HepG2 (cell line): ENCODE data around the gene SIRPB2. TPM values are rescaled to one million over a fixed set of nuclear protein-coding genes. Genes with fewer than 3 reads are reported as not detected.

Experiments
- ATAC-seq: fragments of 200-7000 bp; cut with Tn5 transposase; 3 replicates; pipeline ENCODE4 v1.9.1; 2020; ENCODE audit warnings: mild to moderate bottlenecking, moderate library complexity
- BruUV-seq: library from RNA; stranded (reverse); fragments of 400-500 nt; replicated peaks from 2 replicates; lab custom pipeline; 2021; lab: Mats Ljungman, UMichigan
- CTCF ChIA-PET: fragments of 300-600 bp; formaldehyde crosslinking; extraction: SDS; loops from one replicate; lab custom pipeline; 2021; ENCODE audit warnings: low total read pairs, inconsistent platforms, low intra/inter-chr PET ratio; lab: Yijun Ruan, JAX
- POLR2A ChIA-PET: fragments of 350-600 bp; sonication (Branson Sonifier 250); formaldehyde crosslinking; loops from one replicate; lab custom pipeline; 2020; ENCODE audit warnings: antibody characterized with exemption, inconsistent platforms; lab: Yijun Ruan, JAX
- DNase-seq: peaks from one replicate; pipeline ENCODE4 v3.0.0-alpha.2; 2015; ENCODE audit warnings: low spot score
- FAIRE-seq: peaks from 3 replicates; lab custom pipeline; 2011; peaks lifted over from hg19 to GRCh38; lab: Jason Lieb, UNC
- H2AFZ ChIP-seq: one replicate; pipeline ENCODE4 v1.6.1; 2011; ENCODE audit warnings: low read length, inconsistent platforms
- H3K27ac ChIP-seq: fragments of 300-600 bp; 3 replicates; pipeline ENCODE4 v1.8.0; 2011; ENCODE audit warnings: mixed run types, mild to moderate bottlenecking, mixed read lengths, low read length, inconsistent platforms; ENCODE audit not compliant: insufficient read depth; ENCODE audit errors: extremely low read length
- H3K27me3 ChIP-seq, 2 experiments: fragments of 200-600 bp in 1 of 2; 2 replicates in 1 of 2; 3 replicates in 1 of 2; pipeline versions ENCODE4 v1.6.0 to v1.8.0; 2011; ENCODE audit warnings: low read length in 2 of 2, mild to moderate bottlenecking in 2 of 2, moderate library complexity in 2 of 2, inconsistent platforms in 1 of 2; ENCODE audit not compliant: insufficient read depth in 2 of 2, control insufficient read depth in 1 of 2
- H3K36me3 ChIP-seq, 2 experiments: fragments of 200-600 bp in 1 of 2; replicated peaks in 1 of 2; 2 replicates in 1 of 2; 3 replicates in 1 of 2; pipeline versions ENCODE4 v1.5.1 to v1.8.0; 2011; ENCODE audit warnings: low read length in 2 of 2, inconsistent platforms in 1 of 2; ENCODE audit not compliant: insufficient read depth in 2 of 2, control insufficient read depth in 1 of 2
- H3K4me1 ChIP-seq: 2 replicates; pipeline ENCODE4 v1.5.1; 2012; ENCODE audit warnings: low read length, inconsistent platforms; ENCODE audit not compliant: insufficient read depth
- H3K4me2 ChIP-seq: 2 replicates; pipeline ENCODE4 v1.6.0; 2011; ENCODE audit warnings: low read depth, low read length, inconsistent platforms
- H3K4me3 ChIP-seq, 3 experiments: fragments of 200-600 bp in 1 of 3; sonication (generic), shearing (Covaris generic) in 1 of 3; replicated peaks in 1 of 3; 2 replicates each; pipeline ENCODE4 v1.5.1; 2011 to 2016; ENCODE audit warnings: low read length in 3 of 3, inconsistent platforms in 2 of 3, low read depth in 2 of 3, mild to moderate bottlenecking in 2 of 3, control low read depth in 1 of 3, mixed read lengths in 1 of 3; ENCODE audit not compliant: insufficient read depth in 1 of 3
- H3K79me2 ChIP-seq: one replicate; pipeline ENCODE4 v1.6.1; 2011; ENCODE audit warnings: low read length, inconsistent platforms; ENCODE audit not compliant: insufficient read depth
- H3K9ac ChIP-seq: 2 replicates; pipeline ENCODE4 v1.6.0; 2011; ENCODE audit warnings: mild to moderate bottlenecking, low read depth, low read length, inconsistent platforms; ENCODE audit not compliant: insufficient read depth
- H3K9me3 ChIP-seq: 2 replicates; pipeline ENCODE4 v1.5.1; 2012; ENCODE audit warnings: mild to moderate bottlenecking, low read length
- H4K20me1 ChIP-seq: 2 replicates; pipeline ENCODE4 v1.6.0; 2011; ENCODE audit warnings: inconsistent platforms, mild to moderate bottlenecking, low read length, moderate library complexity; ENCODE audit not compliant: insufficient read depth
- GABPA ChIP-seq, 2 experiments: IDR thresholded peaks; 2 replicates each; pipeline ENCODE4 v1.6.1; 2011 to 2016; ENCODE audit warnings: low read depth in 2 of 2, low read length in 1 of 2, missing biosample characterization in 1 of 2, missing genetic modification characterization in 1 of 2
- KLF9 ChIP-seq: IDR thresholded peaks from 2 replicates; pipeline ENCODE4 v1.6.1; 2016; ENCODE audit warnings: low read depth
- NBN ChIP-seq: fragments of 450-650 bp; conservative IDR thresholded peaks from 2 replicates; pipeline ENCODE4 v1.6.1; 2017
- ZBTB42 ChIP-seq: sonication (generic); formaldehyde crosslinking; IDR thresholded peaks from 2 replicates; pipeline ENCODE4 v1.5.0; 2020; ENCODE audit warnings: mild to moderate bottlenecking, missing genetic modification reagents
- ZNF782 ChIP-seq: sonication (generic); formaldehyde crosslinking; IDR thresholded peaks from 2 replicates; pipeline ENCODE4 v1.4.0; 2020; ENCODE audit warnings: missing genetic modification reagents, mild to moderate bottlenecking, borderline replicate concordance
- WGBS: methylation state at CpG from one replicate; pipeline ENCODE4 v1.1.6; 2017; ENCODE audit warnings: low lambda C conversion rate; 5-methylcytosine and 5-hydroxymethylcytosine counted together
- in situ Hi-C: cut with HindIII; loops from 2 replicates; pipeline ENCODE4 v1.10.0; 2017; ENCODE audit warnings: low pct_unique_long_range_greater_than_20kb; ENCODE audit not compliant: extremely low pct_ligation_motif_present
- intact Hi-C: fragments of 100-400 bp; cut with micrococcal nuclease; formaldehyde crosslinking; loops from one replicate; pipeline ENCODE4 v1.10.0; 2022; ENCODE audit not compliant: unreplicated experiment
- polyA plus RNA-seq, 8 experiments: library from polyadenylated mRNA; depleted of rRNA in 3 of 8; stranded (reverse) in 7 of 8; unstranded in 1 of 8; fragments of >200 nt; fragmentation: Illumina TruSeq in 4 of 8; extraction: Trizol in 4 of 8; gene quantifications; 2 replicates each; pipeline versions ENCODE4 v1.2.1 to v1.2.3, GENCODE V29; 2011 to 2016; ENCODE audit warnings: low read depth in 4 of 8, missing spikeins in 1 of 8, mixed read lengths in 1 of 8; ENCODE audit not compliant: insufficient read depth in 1 of 8
- total RNA-seq, 5 experiments: library from RNA; depleted of rRNA; stranded (reverse); fragments of >200 nt; fragmentation: Illumina TruSeq; extraction: Trizol; gene quantifications; 2 replicates each; pipeline ENCODE4 v1.2.3, GENCODE V29; 2016; ENCODE audit warnings: low read depth in 1 of 5
- TF ChIP-seq, protein P1 (sequence below): IDR thresholded peaks from 2 replicates; pipeline ENCODE4 v1.4.0; 2020; ENCODE audit warnings: mild to moderate bottlenecking, missing genetic modification reagents
- TF ChIP-seq, protein P2 (sequence below): sonication (generic); formaldehyde crosslinking; IDR thresholded peaks from 2 replicates; pipeline ENCODE4 v1.4.0; 2020; ENCODE audit warnings: missing genetic modification reagents

Gene SIRPB2
- total and polyA plus RNA-seq, 2 of the 13 experiments (the other 11 are each of a cell fraction or from before 2014, with no cell fraction given): not detected

DNA sequence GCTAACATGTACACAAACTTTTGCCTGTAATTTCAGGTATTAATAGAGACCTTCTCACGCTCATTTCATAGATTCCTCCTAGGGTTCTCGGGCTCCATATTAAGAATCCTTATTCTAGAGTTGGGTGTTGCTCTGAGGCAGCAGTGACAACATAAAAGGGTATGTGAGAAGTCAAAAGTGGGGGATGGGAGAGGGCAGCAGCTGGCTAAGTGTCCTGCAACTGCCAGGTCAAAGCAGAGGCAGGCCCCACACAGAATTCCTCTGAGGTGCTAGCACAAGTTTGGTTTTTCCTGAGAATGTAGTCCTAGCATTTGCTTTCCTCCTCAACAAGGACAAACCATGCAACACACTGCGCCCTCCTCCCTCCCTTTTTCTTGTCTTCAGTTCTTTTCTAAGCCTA lies 29.2 kb downstream of the SIRPB2 start:
- in situ Hi-C loops (no loop called here), intact Hi-C loops (no loop called here)
- Histone ChIP-seq H3K4me2 (no peak overlapping the region), H3K27me3 (no peaks in the 10 kb centered on the region; a peak in 1 of 5 replicates), H3K9me3 (no peaks in the 10 kb centered on the region), H2AFZ (no peak overlapping the region), H3K4me3 (no peak overlapping the region), H3K79me2 (peaks cover 58% of the 10 kb centered on the region), H3K27ac (no peak overlapping the region), H3K9ac (no peak overlapping the region), H4K20me1 (peaks cover 16% of the 10 kb centered on the region), H3K4me1 (peaks cover 28% of the 10 kb centered on the region)
- CTCF ChIA-PET: no interaction called here
- DNase-seq (no peak), ATAC-seq (no peak), FAIRE-seq (no peak)
- 96% methylated on average over 3 of the region's 3 CpGs for WGBS
- BruUV-seq: no TSS peak
- POLR2A ChIA-PET: no interaction called here
- TF ChIP-seq, protein P1, sequence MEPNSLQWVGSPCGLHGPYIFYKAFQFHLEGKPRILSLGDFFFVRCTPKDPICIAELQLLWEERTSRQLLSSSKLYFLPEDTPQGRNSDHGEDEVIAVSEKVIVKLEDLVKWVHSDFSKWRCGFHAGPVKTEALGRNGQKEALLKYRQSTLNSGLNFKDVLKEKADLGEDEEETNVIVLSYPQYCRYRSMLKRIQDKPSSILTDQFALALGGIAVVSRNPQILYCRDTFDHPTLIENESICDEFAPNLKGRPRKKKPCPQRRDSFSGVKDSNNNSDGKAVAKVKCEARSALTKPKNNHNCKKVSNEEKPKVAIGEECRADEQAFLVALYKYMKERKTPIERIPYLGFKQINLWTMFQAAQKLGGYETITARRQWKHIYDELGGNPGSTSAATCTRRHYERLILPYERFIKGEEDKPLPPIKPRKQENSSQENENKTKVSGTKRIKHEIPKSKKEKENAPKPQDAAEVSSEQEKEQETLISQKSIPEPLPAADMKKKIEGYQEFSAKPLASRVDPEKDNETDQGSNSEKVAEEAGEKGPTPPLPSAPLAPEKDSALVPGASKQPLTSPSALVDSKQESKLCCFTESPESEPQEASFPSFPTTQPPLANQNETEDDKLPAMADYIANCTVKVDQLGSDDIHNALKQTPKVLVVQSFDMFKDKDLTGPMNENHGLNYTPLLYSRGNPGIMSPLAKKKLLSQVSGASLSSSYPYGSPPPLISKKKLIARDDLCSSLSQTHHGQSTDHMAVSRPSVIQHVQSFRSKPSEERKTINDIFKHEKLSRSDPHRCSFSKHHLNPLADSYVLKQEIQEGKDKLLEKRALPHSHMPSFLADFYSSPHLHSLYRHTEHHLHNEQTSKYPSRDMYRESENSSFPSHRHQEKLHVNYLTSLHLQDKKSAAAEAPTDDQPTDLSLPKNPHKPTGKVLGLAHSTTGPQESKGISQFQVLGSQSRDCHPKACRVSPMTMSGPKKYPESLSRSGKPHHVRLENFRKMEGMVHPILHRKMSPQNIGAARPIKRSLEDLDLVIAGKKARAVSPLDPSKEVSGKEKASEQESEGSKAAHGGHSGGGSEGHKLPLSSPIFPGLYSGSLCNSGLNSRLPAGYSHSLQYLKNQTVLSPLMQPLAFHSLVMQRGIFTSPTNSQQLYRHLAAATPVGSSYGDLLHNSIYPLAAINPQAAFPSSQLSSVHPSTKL (CRISPR knock-in tag): no peak
- TF ChIP-seq KLF9 (CRISPR knock-in tag) (no peak), ZBTB42 (CRISPR knock-in tag) (no peak), GABPA (IDR thresholded peaks at IDR 0.05; ENCODE audit: low read depth, low read length) (no peak), GABPA (CRISPR knock-in tag; IDR thresholded peaks at IDR 0.05; ENCODE audit: low read depth) (no peak), ZNF782 (CRISPR knock-in tag) (no peak), NBN (no peak)
- TF ChIP-seq, protein P2, sequence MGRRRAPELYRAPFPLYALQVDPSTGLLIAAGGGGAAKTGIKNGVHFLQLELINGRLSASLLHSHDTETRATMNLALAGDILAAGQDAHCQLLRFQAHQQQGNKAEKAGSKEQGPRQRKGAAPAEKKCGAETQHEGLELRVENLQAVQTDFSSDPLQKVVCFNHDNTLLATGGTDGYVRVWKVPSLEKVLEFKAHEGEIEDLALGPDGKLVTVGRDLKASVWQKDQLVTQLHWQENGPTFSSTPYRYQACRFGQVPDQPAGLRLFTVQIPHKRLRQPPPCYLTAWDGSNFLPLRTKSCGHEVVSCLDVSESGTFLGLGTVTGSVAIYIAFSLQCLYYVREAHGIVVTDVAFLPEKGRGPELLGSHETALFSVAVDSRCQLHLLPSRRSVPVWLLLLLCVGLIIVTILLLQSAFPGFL (CRISPR knock-in tag): no peak
- TF ChIP-seq, all 625 proteins: peak for 0
- peaks cover 42 to 68% of the 10 kb centered on the region in 2 experiments for H3K36me3 ChIP-seq
